WTC11 (cell line): ENCODE data around the gene SMARCA2.

Experiments
- CTCF ChIP-seq: fragments of 200-600 bp; IDR thresholded peaks from 2 replicates; pipeline ENCODE4 v1.8.0; 2022; ENCODE audit warnings: antibody characterized with exemption
- JUN ChIP-seq: sonication (generic); formaldehyde crosslinking; IDR thresholded peaks from 2 replicates; pipeline ENCODE4 v1.8.0; 2023; ENCODE audit warnings: mild to moderate bottlenecking, missing genetic modification reagents
- NR1H2 ChIP-seq: sonication (generic); formaldehyde crosslinking; IDR thresholded peaks from 2 replicates; pipeline ENCODE4 v1.9.0; 2021; ENCODE audit warnings: mild to moderate bottlenecking, moderate library complexity, missing genetic modification reagents
- NR2C2 ChIP-seq: sonication (generic); formaldehyde crosslinking; IDR thresholded peaks from 2 replicates; pipeline ENCODE4 v1.8.0; 2022; ENCODE audit warnings: mild to moderate bottlenecking, missing genetic modification reagents
- SP1 ChIP-seq: sonication (generic); formaldehyde crosslinking; conservative IDR thresholded peaks from 2 replicates; pipeline ENCODE4 v1.8.1; 2022; ENCODE audit warnings: missing genetic modification reagents

- TF ChIP-seq CTCF (no peak), NR1H2 (CRISPR knock-in tag) (no peak), JUN (no peak), NR2C2 (CRISPR knock-in tag) (no peak), SP1 (no peak)
These were observed 162.0 kb downstream of the SMARCA2 start for GRCh38 chr9:2177121-2177520.
